Measurements from ENCODE around the gene FBXL19. TPM values are rescaled to one million over a fixed set of nuclear protein-coding genes. Genes with fewer than 3 reads are reported as not detected.
A peak's percentile ranks its signal among the peaks of the same experiment; 100 is the strongest.

Gene FBXL19
- total RNA-seq, 1 donor from 2014 or later, result 14.5 TPM

DNA sequence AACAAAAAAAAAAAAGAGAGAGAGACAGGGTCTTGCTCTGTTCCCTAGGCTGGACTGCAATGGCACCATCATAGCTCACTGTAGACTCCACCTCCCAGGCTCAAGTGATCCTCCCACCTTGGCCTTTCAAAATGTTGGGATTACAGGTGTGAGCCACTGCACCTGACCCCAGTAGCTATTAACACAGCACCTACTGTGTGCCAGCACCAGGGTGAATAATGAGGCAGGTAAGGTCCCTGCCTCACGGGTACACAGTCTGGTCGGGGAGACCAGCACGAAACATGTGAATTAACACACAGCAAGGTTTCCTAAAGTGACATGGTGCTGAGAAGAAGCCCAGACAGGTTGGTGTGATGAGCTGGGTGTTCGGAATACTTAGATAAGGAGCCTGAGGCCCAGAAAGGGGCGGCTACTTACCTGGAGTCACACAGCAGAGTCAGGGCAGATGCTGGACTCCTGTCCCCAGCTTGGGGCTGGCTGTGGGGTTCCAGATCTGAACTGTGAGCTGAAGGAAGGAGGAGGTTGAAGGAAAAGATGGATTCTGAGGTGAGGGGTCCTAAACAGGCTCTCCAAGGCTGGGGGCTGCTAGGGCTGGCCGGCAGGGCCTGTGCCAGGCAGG is 10.5 kb upstream of the FBXL19 start:
- intact Hi-C loops (cut with DNase I), result no loop called here
- Histone ChIP-seq H3K4me3 (no peak overlapping the region), H3K27me3 (ENCODE audit: low read depth) (no peaks in the 10 kb centered on the region), H3K27ac (no peak overlapping the region), H3K9me3 (no peaks in the 10 kb centered on the region), H3K4me1 (no peaks in the 10 kb centered on the region), H3K36me3 (no peaks in the 10 kb centered on the region)
- no peak for TF ChIP-seq CTCF (IDR thresholded peaks at IDR 0.05)
- ATAC-seq (no peak), DNase-seq (no peak)

GRCh38 chr16:30914830-30915229 is 8.5 kb upstream of the FBXL19 start:
- Histone ChIP-seq H3K9me3 (no peaks in the 10 kb centered on the region), H3K27ac (no peak overlapping the region), H3K4me1 (no peaks in the 10 kb centered on the region), H3K27me3 (ENCODE audit: low read depth) (no peaks in the 10 kb centered on the region), H3K4me3 (no peak overlapping the region), H3K36me3 (no peaks in the 10 kb centered on the region)
- ATAC-seq (no peak), DNase-seq (no peak)
- TF ChIP-seq CTCF (IDR thresholded peaks at IDR 0.05), result no peak
- intact Hi-C loops (cut with DNase I), result no loop called here

- Histone ChIP-seq H3K4me3 (no peak overlapping the region), H3K27ac (no peak overlapping the region), H3K27me3 (ENCODE audit: low read depth) (no peaks in the 10 kb centered on the region), H3K4me1 (no peaks in the 10 kb centered on the region), H3K9me3 (no peaks in the 10 kb centered on the region), H3K36me3 (no peaks in the 10 kb centered on the region)
- DNase-seq (no peak), ATAC-seq (no peak)
- intact Hi-C loops (cut with DNase I), result no loop called here
- TF ChIP-seq CTCF (IDR thresholded peaks at IDR 0.05), result no peak
Measured at GRCh38 chr16:30918614-30919013, 4.8 kb upstream of the FBXL19 start.

DNA sequence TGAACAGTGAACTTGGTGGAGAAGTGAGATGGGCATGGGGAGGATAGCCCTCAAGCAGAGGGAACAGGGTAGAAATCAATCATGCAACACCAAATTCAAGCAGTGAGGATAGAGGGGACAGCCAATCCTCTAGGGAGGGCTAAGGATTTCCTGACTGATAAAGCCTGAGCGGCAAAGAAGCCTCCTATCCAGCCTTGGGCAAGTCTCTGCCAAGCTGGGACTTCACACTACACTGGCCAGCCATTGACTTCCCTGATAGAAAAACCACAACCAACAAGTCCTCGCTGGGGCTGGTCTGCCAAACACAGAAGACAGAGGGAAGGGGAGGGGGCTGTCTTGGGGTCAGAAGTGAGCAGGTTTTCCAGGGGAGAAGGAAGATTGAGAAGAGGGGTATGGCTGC is 2.5 kb upstream of the FBXL19 start:
- no peaks in the 10 kb centered on the region for H3K36me3 ChIP-seq
- H3K27ac ChIP-seq, result peak overlapping the region; percentile 92
- H3K4me1 ChIP-seq, result peaks cover 3% of the 10 kb centered on the region
- DNase-seq (no peak), ATAC-seq (no peak)
- no peaks in the 10 kb centered on the region for H3K9me3 ChIP-seq
- no peak for TF ChIP-seq CTCF (IDR thresholded peaks at IDR 0.05)
- H3K27me3 ChIP-seq (ENCODE audit: low read depth), result no peaks in the 10 kb centered on the region
- H3K4me3 ChIP-seq, result no peak overlapping the region
- intact Hi-C loops (cut with DNase I), result no loop called here

DNA sequence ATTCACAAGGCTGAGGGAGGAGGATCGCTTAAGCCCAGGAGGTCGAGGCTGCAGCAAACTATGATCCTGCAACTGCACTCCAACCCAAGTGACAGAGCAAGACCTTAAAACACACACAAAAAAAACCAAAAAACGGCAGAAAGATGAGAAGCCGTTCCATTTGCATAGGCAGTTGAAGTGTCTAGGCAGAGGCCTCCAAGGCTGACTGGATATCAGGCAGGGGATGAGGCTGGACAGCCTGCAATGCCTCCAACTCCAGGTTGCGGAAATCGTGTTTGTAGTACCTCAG is 2.0 kb upstream of the FBXL19 start:
- no peaks in the 10 kb centered on the region for H3K9me3 ChIP-seq
- TF ChIP-seq CTCF (IDR thresholded peaks at IDR 0.05), result no peak
- DNase-seq, result no peak
- ATAC-seq, result no peak
- peak overlapping the region; percentile 61 for H3K4me3 ChIP-seq
- no peaks in the 10 kb centered on the region for H3K36me3 ChIP-seq
- no peaks in the 10 kb centered on the region for H3K27me3 ChIP-seq (ENCODE audit: low read depth)
- peaks cover 3% of the 10 kb centered on the region for H3K4me1 ChIP-seq
- intact Hi-C loops (cut with DNase I), result no loop called here
- H3K27ac ChIP-seq, result peak overlapping the region; percentile 92
